Thyroid gland (tissue), 4 donors: Measurements from ENCODE around the gene UGT1A10. TPM values are rescaled to one million over a fixed set of nuclear protein-coding genes. Genes with fewer than 3 reads are reported as not detected.

Experiments used
- DNase-seq, 2 donors: peaks; one replicate each; pipeline ENCODE4 v3.0.0-alpha.2; 2019
- H3K27ac ChIP-seq, 3 donors: fragments of 200-600 bp; sonication (generic); 1 replicate in 2 of 3; 2 replicates in 1 of 3; pipeline ENCODE4 v1.5.1; 2016 to 2019; ENCODE audit warnings: mild to moderate bottlenecking in 1 of 3, moderate library complexity in 1 of 3
- H3K27me3 ChIP-seq: fragments of 200-600 bp; sonication (generic); one replicate; pipeline ENCODE4 v1.5.1; 2019
- H3K36me3 ChIP-seq, 2 donors: fragments of 200-600 bp; sonication (generic); one replicate each; pipeline ENCODE4 v1.5.1; 2016 to 2019
- H3K4me1 ChIP-seq, 2 donors: fragments of 200-600 bp; sonication (generic); one replicate each; pipeline ENCODE4 v1.5.1; 2017 to 2019
- H3K4me3 ChIP-seq, 3 donors: fragments of 200-600 bp; sonication (generic); replicated peaks in 1 of 3; 1 replicate in 2 of 3; 2 replicates in 1 of 3; pipeline ENCODE4 v1.5.1; 2016; ENCODE audit warnings: mild to moderate bottlenecking in 1 of 3
- H3K9me3 ChIP-seq: fragments of 200-600 bp; sonication (generic); one replicate; pipeline ENCODE4 v1.5.1; 2017
- CTCF ChIP-seq, 6 experiments: fragments of 200-600 bp in 3 of 6; fragments of 450-650 bp in 3 of 6; sonication (generic) in 3 of 6; IDR thresholded peaks; one replicate each; pipeline ENCODE4 v1.5.1; 2016 to 2019; ENCODE audit warnings: antibody characterized with exemption in 6 of 6, mild to moderate bottlenecking in 2 of 6, inconsistent platforms in 1 of 6, moderate library complexity in 1 of 6
- POLR2A ChIP-seq, 2 donors: fragments of 450-650 bp; IDR thresholded peaks; one replicate each; pipeline ENCODE4 v1.6.1; 2017; ENCODE audit warnings: antibody characterized with exemption in 2 of 2, mild to moderate bottlenecking in 2 of 2, moderate library complexity in 1 of 2
- WGBS, 2 donors: methylation state at CpG; one replicate each; pipeline ENCODE4 v1.1.5; 2017; 5-methylcytosine and 5-hydroxymethylcytosine counted together
- intact Hi-C: fragments of 100-400 bp; cut with DNase I; formaldehyde crosslinking; loops from one replicate; pipeline ENCODE4 v1.15.1; 2023
- total RNA-seq, 4 donors: library from RNA; depleted of rRNA; stranded (reverse); fragments of >200 nt; gene quantifications; one replicate each; pipeline ENCODE4 v1.2.3, GENCODE V29; 2016

The UGT1A10 gene
- total RNA-seq, 4 donors from 2014 or later: 0.27 TPM; not detected in 3

- no peak within 1 kb of the TSS for H3K27ac ChIP-seq
- H3K27me3 ChIP-seq: no peaks in the 10 kb centered on the region
- no peak within 1 kb of the TSS for H3K4me3 ChIP-seq
- TF ChIP-seq POLR2A (IDR thresholded peaks at IDR 0.05) (no peak), CTCF (IDR thresholded peaks at IDR 0.05) (no peak)
- H3K36me3 ChIP-seq: no peaks in the 10 kb centered on the region
- intact Hi-C loops: no loop called here
- no peak for DNase-seq
- 83 to 86% methylated on average over 5 of the region's 5 CpGs for WGBS, 2 donors
- no peaks in the 10 kb centered on the region for H3K9me3 ChIP-seq
- H3K4me1 ChIP-seq: no peaks in the 10 kb centered on the region
These were observed 35.3 kb downstream of the UGT1A10 start, which contains the start of gene UGT1A9 for GRCh38 chr2:233671290-233672161. TSS of gene UGT1A9 (plus strand) at chr2:233671898. CDS start at chr2:233671935, 37 bp downstream.

- TF ChIP-seq POLR2A (IDR thresholded peaks at IDR 0.05): no peak
- TF ChIP-seq CTCF (IDR thresholded peaks at IDR 0.05): no peak
- Histone ChIP-seq H3K27ac (no peak overlapping the region), H3K36me3 (no peaks in the 10 kb centered on the region), H3K27me3 (no peaks in the 10 kb centered on the region), H3K9me3 (no peaks in the 10 kb centered on the region), H3K4me1 (no peaks in the 10 kb centered on the region), H3K4me3 (no peak overlapping the region)
- 74 to 90% methylated on average over 3 of the region's 3 CpGs for WGBS, 2 donors
- intact Hi-C loops: no loop called here
- DNase-seq: no peak
These were observed 36.6 kb downstream of the UGT1A10 start for GRCh38 chr2:233672886-233673285.

GRCh38 chr2:233673896-233674295 is 37.6 kb downstream of the UGT1A10 start:
- Histone ChIP-seq H3K9me3 (no peaks in the 10 kb centered on the region), H3K4me1 (no peaks in the 10 kb centered on the region), H3K4me3 (no peak overlapping the region), H3K27me3 (no peaks in the 10 kb centered on the region), H3K27ac (no peak overlapping the region), H3K36me3 (no peaks in the 10 kb centered on the region)
- no peak for DNase-seq
- intact Hi-C loops: no loop called here
- no peak for TF ChIP-seq POLR2A (IDR thresholded peaks at IDR 0.05)
- TF ChIP-seq CTCF (IDR thresholded peaks at IDR 0.05): no peak

GRCh38 chr2:233674314-233674713 is 38.1 kb downstream of the UGT1A10 start:
- intact Hi-C loops: no loop called here
- Histone ChIP-seq H3K4me1 (no peaks in the 10 kb centered on the region), H3K27me3 (no peaks in the 10 kb centered on the region), H3K9me3 (no peaks in the 10 kb centered on the region), H3K27ac (no peak overlapping the region), H3K4me3 (no peak overlapping the region), H3K36me3 (no peaks in the 10 kb centered on the region)
- TF ChIP-seq POLR2A (IDR thresholded peaks at IDR 0.05) (no peak), CTCF (IDR thresholded peaks at IDR 0.05) (no peak)
- DNase-seq: no peak
- 68 to 73% methylated on average over 1 of the region's 1 CpG for WGBS, 2 donors

GRCh38 chr2:233674995-233675394 is 38.7 kb downstream of the UGT1A10 start:
- intact Hi-C loops: no loop called here
- no peaks in the 10 kb centered on the region for H3K36me3 ChIP-seq

More at GRCh38 chr2:233674995-233675394, 38.7 kb downstream of the UGT1A10 start:
- Histone ChIP-seq H3K4me3 (no peak overlapping the region), H3K27me3 (no peaks in the 10 kb centered on the region), H3K27ac (no peak overlapping the region), H3K9me3 (no peaks in the 10 kb centered on the region), H3K4me1 (no peaks in the 10 kb centered on the region)
- DNase-seq: no peak
- 46 to 55% methylated on average over 4 of the region's 4 CpGs for WGBS, 2 donors
- no peak for TF ChIP-seq CTCF (IDR thresholded peaks at IDR 0.05)
- TF ChIP-seq POLR2A (IDR thresholded peaks at IDR 0.05): no peak
